BJ (cell line): ENCODE measurements around the gene PBX1. TPM values are rescaled to one million over a fixed set of nuclear protein-coding genes. Genes with fewer than 3 reads are reported as not detected.

Experiments
- CTCF ChIA-PET: fragments of 350-600 bp; formaldehyde crosslinking; extraction: SDS; loops from one replicate; lab custom pipeline; 2021; ENCODE audit warnings: antibody characterized with exemption, inconsistent platforms; lab: Yijun Ruan, JAX
- POLR2A ChIA-PET: fragments of 300-600 bp; sonication (Branson Sonifier 250); formaldehyde crosslinking; extraction: SDS; loops from one replicate; lab custom pipeline; 2021; ENCODE audit warnings: antibody characterized with exemption; lab: Charles Lee
- DNase-seq: peaks from one replicate; pipeline ENCODE4 v3.0.0-alpha.2; 2011; ENCODE audit warnings: low read depth
- H3K27me3 ChIP-seq: 2 replicates; pipeline ENCODE4 v1.6.0; 2011; ENCODE audit warnings: low read length; ENCODE audit not compliant: control insufficient read depth, insufficient read depth
- H3K36me3 ChIP-seq: 2 replicates; pipeline ENCODE4 v1.5.1; 2011; ENCODE audit warnings: low read length; ENCODE audit not compliant: control insufficient read depth, insufficient read depth
- H3K4me3 ChIP-seq: 2 replicates; pipeline ENCODE4 v1.5.1; 2011; ENCODE audit warnings: low read depth, mild to moderate bottlenecking, control low read depth, low read length
- polyA plus RNA-seq: library from polyadenylated mRNA; depleted of rRNA; stranded (reverse); fragments of >200 nt; gene quantifications from 2 replicates; pipeline ENCODE4 v1.2.3, GENCODE V29; 2011
- TF ChIP-seq, protein P1 (sequence below): IDR thresholded peaks from 2 replicates; pipeline ENCODE4 v1.5.1; 2011; ENCODE audit warnings: low read depth, mild to moderate bottlenecking, control low read depth, inconsistent platforms, low read length, moderate library complexity; ENCODE audit not compliant: insufficient read depth

Gene PBX1
- polyA plus RNA-seq, 1 experiment, result 46.1 TPM

DNA sequence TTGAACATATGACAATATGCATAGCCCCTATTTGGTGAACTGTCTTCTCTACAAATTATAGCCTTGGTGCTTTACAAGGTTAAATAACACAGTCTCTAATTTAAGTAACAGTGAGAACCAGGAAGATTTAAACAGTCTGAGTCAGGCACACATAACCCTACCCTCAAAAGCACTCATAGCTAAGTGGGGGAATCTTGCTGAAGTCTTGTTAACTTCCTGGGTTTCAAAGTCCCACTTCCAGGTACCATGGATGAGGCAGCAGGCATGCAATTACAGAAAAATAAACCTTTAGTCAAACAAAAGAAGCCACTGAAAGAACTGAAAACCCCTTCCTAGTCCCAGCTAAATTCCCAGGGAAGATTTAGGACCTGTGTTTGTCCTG is 147.6 kb downstream of the PBX1 start:
- H3K4me3 ChIP-seq, result no peak overlapping the region

DNA sequence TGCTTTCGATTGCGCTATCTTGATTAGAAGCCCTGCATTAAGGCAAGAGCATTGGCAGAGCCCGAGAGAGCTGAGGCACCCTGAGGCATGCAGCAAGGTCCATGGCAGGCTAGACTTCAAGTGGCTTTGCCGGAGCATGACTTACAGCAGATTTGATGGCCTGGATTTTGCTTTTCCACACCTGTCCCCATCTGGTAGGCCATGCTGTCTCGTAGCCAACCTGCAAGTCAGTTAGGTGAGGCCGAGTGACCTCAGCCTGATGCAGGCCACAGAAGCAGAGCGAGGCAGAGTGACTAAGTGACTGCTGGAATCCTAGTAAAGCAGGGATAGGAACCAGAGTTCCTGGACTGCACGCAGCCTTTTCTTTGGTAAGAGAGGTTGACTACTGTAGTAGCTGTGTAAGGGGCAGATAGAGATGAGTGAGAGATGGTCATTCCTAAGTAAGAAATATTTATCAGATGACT is 148.9 kb downstream of the PBX1 start:
- no peak overlapping the region for H3K4me3 ChIP-seq
- ChIA-PET POLR2A (interaction anchor here (0.8 kb wide), 1 partner anchor 18 kb away, joined by 3 read pairs; no protein-coding TSS in a partner anchor), CTCF (interaction anchor here (0.6 to 1.4 kb wide), 4 partner anchors 10 to 80 kb away, joined by 3 read pairs; no protein-coding TSS in a partner anchor)
- TF ChIP-seq, protein P1, sequence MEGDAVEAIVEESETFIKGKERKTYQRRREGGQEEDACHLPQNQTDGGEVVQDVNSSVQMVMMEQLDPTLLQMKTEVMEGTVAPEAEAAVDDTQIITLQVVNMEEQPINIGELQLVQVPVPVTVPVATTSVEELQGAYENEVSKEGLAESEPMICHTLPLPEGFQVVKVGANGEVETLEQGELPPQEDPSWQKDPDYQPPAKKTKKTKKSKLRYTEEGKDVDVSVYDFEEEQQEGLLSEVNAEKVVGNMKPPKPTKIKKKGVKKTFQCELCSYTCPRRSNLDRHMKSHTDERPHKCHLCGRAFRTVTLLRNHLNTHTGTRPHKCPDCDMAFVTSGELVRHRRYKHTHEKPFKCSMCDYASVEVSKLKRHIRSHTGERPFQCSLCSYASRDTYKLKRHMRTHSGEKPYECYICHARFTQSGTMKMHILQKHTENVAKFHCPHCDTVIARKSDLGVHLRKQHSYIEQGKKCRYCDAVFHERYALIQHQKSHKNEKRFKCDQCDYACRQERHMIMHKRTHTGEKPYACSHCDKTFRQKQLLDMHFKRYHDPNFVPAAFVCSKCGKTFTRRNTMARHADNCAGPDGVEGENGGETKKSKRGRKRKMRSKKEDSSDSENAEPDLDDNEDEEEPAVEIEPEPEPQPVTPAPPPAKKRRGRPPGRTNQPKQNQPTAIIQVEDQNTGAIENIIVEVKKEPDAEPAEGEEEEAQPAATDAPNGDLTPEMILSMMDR, result no peak
- DNase-seq, result peak; percentile 80
- no peaks in the 10 kb centered on the region for H3K27me3 ChIP-seq
- H3K36me3 ChIP-seq, result no peaks in the 10 kb centered on the region; the same call in 1 of the 2 replicates

More for the DNA sequence above, 147.6 kb downstream of the PBX1 start:
- POLR2A ChIA-PET, result no interaction called here
- Histone ChIP-seq H3K36me3 (no peaks in the 10 kb centered on the region; the same call in 1 of the 2 replicates), H3K27me3 (no peaks in the 10 kb centered on the region)
- DNase-seq, result no peak
- TF ChIP-seq, protein P1, result no peak
- CTCF ChIA-PET, result interaction anchor here (0.9 to 1.8 kb wide), 2 partner anchors 19 to 104 kb away, joined by 4 to 6 read pairs; no protein-coding TSS in a partner anchor

DNA sequence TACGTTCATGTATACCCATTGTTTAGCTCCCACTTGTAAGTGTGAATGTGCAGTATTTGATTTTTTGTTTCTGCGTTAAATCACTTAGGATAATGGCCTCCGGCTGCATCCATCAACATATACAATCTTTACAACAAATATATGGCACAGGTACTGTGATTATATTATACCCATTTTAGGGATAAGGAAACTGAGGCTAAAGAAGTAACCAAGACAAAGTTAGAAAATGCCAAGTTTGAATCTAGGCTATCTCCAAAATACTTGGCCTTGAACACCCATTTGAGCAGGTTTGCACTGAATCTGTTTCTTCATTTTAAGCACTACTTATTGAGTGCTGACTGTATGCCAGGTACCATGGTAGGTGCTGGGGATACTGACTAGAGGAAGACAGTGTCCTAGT is 149.6 kb downstream of the PBX1 start:
- ChIA-PET POLR2A (interaction anchor here (0.8 kb wide), 1 partner anchor 17 kb away, joined by 3 read pairs; no protein-coding TSS in a partner anchor), CTCF (interaction anchor here (0.6 to 1.4 kb wide), 3 partner anchors 9 to 79 kb away, joined by 3 read pairs; no protein-coding TSS in a partner anchor)
- H3K4me3 ChIP-seq, result no peak overlapping the region
- no peaks in the 10 kb centered on the region for H3K27me3 ChIP-seq
- no peak for DNase-seq
- H3K36me3 ChIP-seq, result no peaks in the 10 kb centered on the region; the same call in 1 of the 2 replicates
- TF ChIP-seq, protein P1, result no peak

DNA sequence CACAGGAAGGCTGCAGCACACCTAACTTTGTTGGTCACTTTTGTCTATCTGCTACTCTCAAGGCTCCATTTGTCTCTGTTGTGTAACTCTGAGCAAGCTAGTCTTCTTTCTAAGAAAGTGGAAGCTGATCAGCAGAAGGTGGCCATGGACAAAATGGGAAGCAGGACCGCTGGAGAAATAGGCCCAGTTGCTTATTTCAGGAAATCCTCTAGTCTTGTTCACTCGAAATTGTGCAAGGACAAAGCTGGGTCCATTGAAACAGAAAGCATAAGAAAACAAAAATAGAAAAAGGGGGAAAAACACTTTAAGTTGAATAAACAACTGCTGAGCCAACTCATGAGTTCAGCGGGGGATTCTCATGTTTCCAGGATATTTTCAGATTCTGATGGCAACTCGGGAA is 150.1 kb downstream of the PBX1 start:
- no peaks in the 10 kb centered on the region for H3K27me3 ChIP-seq
- TF ChIP-seq, protein P1, result no peak
- H3K36me3 ChIP-seq, result no peaks in the 10 kb centered on the region; the same call in 1 of the 2 replicates
- DNase-seq, result no peak
- ChIA-PET POLR2A (no interaction called here), CTCF (interaction anchor here (1.3 kb wide), 1 partner anchor 79 kb away, joined by 3 read pairs; no protein-coding TSS in a partner anchor)
- no peak overlapping the region for H3K4me3 ChIP-seq

DNA sequence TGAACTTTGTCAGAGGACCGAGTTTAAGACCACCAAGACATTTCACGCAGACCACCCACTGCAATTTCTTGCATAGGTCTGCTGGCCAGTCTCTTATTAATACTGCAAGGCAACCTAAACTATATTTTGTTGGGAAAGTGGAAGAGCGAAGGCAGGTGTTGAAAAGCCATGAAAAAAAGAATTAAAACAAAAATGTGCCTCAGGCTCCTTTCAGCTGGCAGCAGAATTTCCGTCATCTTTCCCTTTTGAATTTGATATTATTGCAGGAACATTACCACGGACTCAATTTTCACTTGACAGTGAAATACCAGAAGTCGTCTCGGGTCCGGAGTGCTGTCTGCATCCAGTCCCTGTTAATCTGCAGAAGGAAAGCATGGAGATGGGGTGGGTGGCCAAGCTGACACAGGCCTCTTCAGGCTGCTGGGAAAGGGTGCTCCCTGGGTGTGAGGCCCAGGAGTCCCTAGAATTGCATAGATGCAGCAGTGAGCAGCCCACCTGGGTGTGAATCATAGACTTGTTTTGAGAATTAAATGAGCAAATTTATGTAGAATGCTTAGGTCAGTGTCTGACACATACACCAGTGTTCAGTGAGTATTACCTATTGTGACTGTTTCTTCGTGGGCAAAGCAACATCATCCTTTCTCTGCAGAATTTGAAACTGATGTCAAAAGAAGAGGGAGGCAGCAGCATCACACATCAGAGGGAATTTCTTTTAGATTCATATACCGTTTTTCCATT is 150.7 kb downstream of the PBX1 start:
- Histone ChIP-seq H3K27me3 (no peaks in the 10 kb centered on the region), H3K36me3 (no peaks in the 10 kb centered on the region; the same call in 1 of the 2 replicates), H3K4me3 (no peak overlapping the region)
- POLR2A ChIA-PET, result no interaction called here
- TF ChIP-seq, protein P1, result no peak
- no peak for DNase-seq
- CTCF ChIA-PET, result no interaction called here
